Measurements from ENCODE around the gene RALGPS1.

The RALGPS1 gene

GRCh38 chr9:127176631-127177030 is 262.0 kb downstream of the RALGPS1 start:
- no peak for DNase-seq (ENCODE audit: low read depth)

GRCh38 chr9:127177231-127177630 is 262.6 kb downstream of the RALGPS1 start:
- DNase-seq (ENCODE audit: low read depth): no peak

- no peak for DNase-seq (ENCODE audit: low read depth)
These were observed 263.2 kb downstream of the RALGPS1 start for GRCh38 chr9:127177665-127178265.

- DNase-seq (ENCODE audit: low read depth): no peak
These were observed 264.4 kb downstream of the RALGPS1 start for GRCh38 chr9:127178686-127179632.

GRCh38 chr9:127179633-127180441 is 265.3 kb downstream of the RALGPS1 start:
- DNase-seq (ENCODE audit: low read depth): no peak

GRCh38 chr9:127180457-127181314 is 266.1 kb downstream of the RALGPS1 start:
- no peak for DNase-seq (ENCODE audit: low read depth)

GRCh38 chr9:127181315-127181580 is 266.7 kb downstream of the RALGPS1 start:
- DNase-seq (ENCODE audit: low read depth): no peak

GRCh38 chr9:127181595-127182190 is 267.1 kb downstream of the RALGPS1 start:
- DNase-seq (ENCODE audit: low read depth): no peak

- DNase-seq (ENCODE audit: low read depth): no peak
These were observed 268.5 kb downstream of the RALGPS1 start for GRCh38 chr9:127182901-127183746.

GRCh38 chr9:127183814-127184582 is 269.4 kb downstream of the RALGPS1 start:
- DNase-seq (ENCODE audit: low read depth): no peak

- no peak for DNase-seq (ENCODE audit: low read depth)
These were observed 270.1 kb downstream of the RALGPS1 start for GRCh38 chr9:127184641-127185040.

- DNase-seq (ENCODE audit: low read depth): no peak
These were observed 270.6 kb downstream of the RALGPS1 start for GRCh38 chr9:127185181-127185580.

- DNase-seq (ENCODE audit: low read depth): no peak
These were observed 271.6 kb downstream of the RALGPS1 start for GRCh38 chr9:127185931-127186781.

GRCh38 chr9:127186806-127187205 is 272.2 kb downstream of the RALGPS1 start:
- no peak for DNase-seq (ENCODE audit: low read depth)

GRCh38 chr9:127187231-127187956 is 272.8 kb downstream of the RALGPS1 start:
- DNase-seq (ENCODE audit: low read depth): no peak

GRCh38 chr9:127188396-127188795 is 273.8 kb downstream of the RALGPS1 start:
- no peak for DNase-seq (ENCODE audit: low read depth)

GRCh38 chr9:127189628-127190027 is 275.0 kb downstream of the RALGPS1 start:
- DNase-seq (ENCODE audit: low read depth): no peak

- DNase-seq (ENCODE audit: low read depth): no peak
These were observed 278.2 kb downstream of the RALGPS1 start for GRCh38 chr9:127192744-127193143.

All from activated T-helper 9 cell treated with anti-CD3 and anti-CD28 coated beads, Interleukin-2, amount 50 U/mL, for 16 hours (primary cell).